Islet precursor cell (in vitro differentiated cells): Measurements from ENCODE around the gene AGO1.
"Not testable (repeated sequence)": the region's sequence is repeated elsewhere in the genome, so short reads cannot be mapped to it uniquely, and the experiment has no call there.

Experiments used
- DNase-seq: peaks from one replicate; pipeline ENCODE4 v3.0.0-alpha.2; 2018

Gene AGO1

GRCh38 chr1:35870651-35871309 is 12.2 kb upstream of the AGO1 start:
- DNase-seq, result no peak

DNA sequence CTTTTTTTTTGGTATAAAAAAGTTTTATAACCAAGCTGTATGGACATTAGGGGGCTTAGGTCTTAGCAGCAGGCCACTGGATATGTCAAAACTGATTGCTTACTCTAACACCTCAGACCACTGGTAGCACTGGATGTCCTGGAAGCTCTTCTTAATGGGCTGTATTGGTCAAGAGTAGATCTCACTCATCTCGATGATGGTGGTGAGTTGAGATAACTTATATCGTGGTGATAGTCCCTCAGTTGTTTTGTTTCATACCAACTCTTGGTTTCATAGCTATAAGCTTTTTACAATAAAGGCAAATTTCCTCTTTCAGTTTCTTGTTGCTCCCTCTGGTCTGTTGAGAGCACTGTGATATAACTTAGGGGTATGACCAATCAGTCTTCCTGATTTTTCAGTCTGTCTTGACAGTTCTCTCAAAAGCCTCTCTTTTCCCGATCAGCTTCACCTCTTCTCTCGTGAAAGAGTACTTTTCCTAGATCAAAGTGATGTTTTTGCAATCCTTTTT is 9.7 kb upstream of the AGO1 start:
- no peak for DNase-seq

DNA sequence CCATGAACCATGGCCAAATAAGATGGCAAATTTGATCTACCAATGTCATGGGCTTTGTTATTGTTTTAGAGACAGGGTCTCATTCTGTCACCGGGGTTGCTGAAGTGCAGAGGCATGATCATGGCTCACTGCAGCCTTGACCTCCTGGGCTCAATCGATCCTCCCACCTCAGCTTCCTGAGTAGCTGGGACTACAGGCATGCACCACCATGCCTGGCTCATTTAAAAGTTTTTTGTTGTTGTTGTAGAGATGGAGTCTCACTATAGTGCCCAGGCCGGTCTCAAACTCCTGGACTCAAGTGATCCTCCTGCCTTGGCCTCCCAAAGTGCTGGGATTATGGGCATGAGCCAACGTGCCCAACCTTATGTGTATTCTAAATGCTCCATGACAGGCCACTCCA is 8.9 kb upstream of the AGO1 start:
- not testable (repeated sequence) for DNase-seq

GRCh38 chr1:35876988-35877387 is 6.0 kb upstream of the AGO1 start:
- DNase-seq, result peak; percentile 69

DNA sequence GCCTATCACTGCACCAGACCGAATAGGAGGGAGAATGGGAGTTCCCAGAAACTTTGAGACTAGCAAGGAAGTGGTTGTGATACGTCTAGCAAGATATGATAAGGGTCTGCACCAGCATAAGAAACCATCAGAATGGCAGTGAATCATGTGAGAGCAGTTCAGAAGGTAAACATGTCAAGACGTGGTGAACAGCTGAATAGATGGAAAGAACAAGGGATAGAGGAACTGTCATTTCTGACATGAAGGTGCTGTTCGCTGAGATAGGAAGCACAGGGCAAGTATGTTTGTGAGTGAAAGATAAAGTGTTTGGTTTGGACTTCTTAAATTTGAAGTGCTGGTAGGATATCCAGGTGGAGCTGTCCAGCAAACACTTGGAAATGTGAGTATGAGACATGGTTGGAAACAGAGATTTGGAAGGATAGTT is 1.1 kb upstream of the AGO1 start:
- DNase-seq, result no peak

GRCh38 chr1:35882586-35882944 is 444 bp upstream of the AGO1 start:
- DNase-seq, result no peak

DNA sequence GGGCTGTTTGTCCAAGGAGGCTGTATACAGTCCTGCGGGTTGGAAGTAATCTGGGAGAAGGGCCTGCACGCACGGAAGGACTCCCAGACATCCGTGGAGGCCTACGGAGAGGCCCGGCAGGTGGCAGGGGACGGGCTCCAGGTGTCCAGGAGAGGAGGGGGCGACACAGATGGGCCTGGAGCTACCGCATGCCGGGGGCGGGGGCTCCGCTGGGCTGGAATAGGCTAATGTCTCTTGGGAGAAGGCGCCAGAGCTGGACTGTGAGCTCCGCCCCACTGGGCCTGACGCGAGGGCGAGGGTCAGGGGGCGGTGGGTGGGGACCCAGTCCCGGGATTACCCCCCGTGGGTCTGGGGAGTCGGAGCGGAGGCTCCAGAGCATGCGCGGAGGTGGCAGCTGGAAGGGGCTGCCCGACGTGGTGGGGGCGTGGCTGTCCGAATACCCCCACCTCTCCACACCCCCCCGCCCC is 659 bp downstream of the AGO1 start:
- peak; percentile 95 for DNase-seq

- DNase-seq, result no peak
These were observed 1.9 kb downstream of the AGO1 start for GRCh38 chr1:35884934-35885333.

- peak; percentile 93 for DNase-seq
These were observed 3.1 kb downstream of the AGO1 start for GRCh38 chr1:35885961-35886558.

GRCh38 chr1:35886577-35887431 is 3.8 kb downstream of the AGO1 start:
- peak; percentile 69 for DNase-seq

DNA sequence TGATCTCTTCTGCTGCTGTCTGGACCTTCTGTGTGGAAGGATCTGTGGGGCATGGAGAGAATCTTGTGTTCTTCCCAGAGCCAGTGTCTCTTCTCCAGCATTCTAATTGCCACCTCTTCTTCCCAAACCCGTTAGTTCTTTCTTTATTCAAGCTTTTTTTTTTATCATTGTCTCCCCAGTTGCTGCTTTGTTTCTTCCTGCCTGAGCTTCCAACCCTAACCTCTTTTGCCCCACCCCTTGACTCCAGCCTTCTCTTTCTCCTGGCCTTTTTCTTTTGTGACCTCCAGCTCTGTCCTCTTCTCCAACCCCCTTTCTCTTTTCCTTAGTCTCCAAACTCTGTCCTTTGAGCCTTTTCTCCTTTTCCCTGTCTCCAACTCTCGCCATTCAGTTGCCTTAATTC is 4.5 kb downstream of the AGO1 start:
- DNase-seq, result no peak

- no peak for DNase-seq
These were observed 5.2 kb downstream of the AGO1 start for GRCh38 chr1:35888255-35888654.

DNA sequence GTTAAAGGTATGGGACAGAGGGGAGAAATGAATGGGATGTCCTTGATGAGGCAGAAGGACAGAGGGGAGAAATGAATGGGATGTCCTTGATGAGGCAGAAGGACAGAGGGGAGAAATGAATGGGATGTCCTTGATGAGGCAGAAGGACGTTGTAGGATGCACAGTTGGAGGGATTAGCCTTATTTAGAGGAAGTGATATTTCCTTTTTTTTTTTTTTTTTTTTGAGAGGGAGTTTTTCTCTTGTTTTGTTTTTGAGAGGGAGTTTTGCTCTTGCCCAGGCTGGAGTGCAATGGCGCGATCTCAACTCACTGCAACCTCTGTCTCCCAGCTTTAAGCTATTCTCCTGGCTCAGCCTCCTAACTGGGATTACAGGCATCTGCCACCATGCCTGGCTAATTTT is 6.0 kb downstream of the AGO1 start:
- DNase-seq, result not testable (repeated sequence)

- DNase-seq, result no peak
These were observed 10.3 kb downstream of the AGO1 start for GRCh38 chr1:35893051-35893879.

DNA sequence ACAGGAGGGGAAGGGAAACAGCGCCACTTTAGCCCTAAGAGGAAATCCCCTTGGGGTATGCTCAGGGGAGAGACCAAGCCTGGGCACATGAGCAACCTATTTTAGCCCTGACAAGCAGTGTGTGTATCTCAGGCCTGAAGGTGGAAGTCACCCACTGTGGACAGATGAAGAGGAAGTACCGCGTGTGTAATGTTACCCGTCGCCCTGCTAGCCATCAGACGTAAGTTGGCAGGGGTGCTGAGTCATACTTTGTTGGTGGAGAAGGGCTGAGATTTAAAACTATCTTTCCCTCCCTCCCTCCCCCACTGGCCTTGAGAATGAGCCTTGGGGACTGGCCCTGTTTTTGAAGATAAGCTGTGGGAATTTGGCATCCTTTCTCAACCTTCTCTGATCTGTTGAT is 11.2 kb downstream of the AGO1 start:
- no peak for DNase-seq

DNA sequence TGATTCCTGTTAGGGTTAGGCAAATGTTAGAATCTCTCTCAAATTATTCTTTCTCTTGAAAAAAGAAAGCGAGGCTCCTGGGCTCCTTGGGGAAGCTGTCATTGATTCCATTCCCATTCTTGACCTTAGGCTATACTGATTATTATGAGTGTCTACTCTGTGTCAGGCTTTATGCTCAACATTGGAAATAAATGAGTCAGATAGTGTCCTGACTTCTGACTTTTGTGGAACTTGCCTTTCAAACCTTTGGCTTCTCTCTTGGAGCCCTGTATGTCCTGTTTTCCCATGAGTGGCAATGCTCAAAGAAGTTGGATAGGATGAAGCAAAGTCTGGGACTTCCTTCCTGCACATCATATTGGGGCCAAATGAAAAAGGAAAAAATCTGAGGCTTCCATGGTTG is 11.6 kb downstream of the AGO1 start:
- DNase-seq, result no peak

DNA sequence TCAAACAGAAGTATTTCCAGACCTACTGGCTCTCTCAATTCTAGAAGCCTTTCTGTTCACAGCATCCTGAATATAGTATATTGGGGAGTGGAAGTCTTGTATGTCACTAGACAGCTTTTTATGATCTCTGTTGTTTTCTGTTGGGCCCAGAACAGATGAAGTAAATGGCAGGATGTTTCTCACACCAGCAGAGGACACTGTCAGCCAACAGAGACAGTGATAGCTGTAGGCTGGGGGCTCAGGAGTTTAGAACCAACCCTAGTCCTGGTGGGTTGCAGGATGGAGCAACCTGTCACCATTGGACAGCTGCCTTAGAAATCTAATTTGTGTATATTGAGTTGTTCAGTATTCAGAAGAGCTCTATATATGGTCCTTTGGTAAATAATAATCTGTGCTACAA is 16.9 kb downstream of the AGO1 start:
- no peak for DNase-seq

- DNase-seq, result no peak
These were observed 18.2 kb downstream of the AGO1 start for GRCh38 chr1:35901235-35901634.

- DNase-seq, result no peak
These were observed 19.7 kb downstream of the AGO1 start for GRCh38 chr1:35902671-35903070.

- DNase-seq, result no peak
These were observed 31.7 kb downstream of the AGO1 start for GRCh38 chr1:35914717-35915116.

DNA sequence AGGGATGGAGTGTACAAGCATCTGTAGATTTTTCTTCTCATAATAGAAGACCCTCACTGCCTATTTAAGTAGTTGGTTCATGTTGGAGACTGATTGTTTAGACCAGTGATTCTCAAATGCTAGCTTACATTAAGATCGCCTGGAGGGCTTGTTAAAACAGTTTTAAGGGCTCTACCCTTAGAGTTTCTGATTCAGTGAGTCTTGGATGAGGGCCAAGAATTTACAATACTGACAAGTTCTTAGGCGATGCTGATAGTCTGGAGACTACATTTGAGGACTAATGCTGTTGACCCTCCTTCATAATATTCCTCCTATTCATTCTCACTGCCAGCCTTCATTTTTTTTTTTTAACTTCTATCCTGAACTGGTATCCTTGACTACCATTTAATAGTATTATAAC is 32.7 kb downstream of the AGO1 start:
- no peak for DNase-seq

DNA sequence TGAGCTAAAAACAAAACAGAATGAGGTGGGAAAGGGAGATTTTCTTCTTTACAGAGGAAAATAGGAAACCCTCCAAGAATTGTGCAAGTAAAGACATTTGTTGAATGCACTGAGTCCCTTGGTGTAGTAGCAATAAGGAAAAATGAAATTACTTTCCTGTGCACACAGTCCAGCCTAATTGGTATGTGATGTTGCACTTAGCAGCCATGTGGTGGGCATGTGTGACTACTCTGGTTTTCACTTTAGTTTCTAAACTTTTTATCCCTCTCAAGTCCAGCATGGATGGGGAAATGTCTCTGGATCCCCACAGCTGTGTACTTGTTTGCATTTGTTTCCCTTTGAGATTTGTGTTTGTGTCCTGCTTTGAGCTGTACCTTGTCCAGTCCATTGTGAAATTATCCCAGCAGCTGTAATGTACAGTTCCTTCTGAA is 40.8 kb downstream of the AGO1 start:
- no peak for DNase-seq

DNA sequence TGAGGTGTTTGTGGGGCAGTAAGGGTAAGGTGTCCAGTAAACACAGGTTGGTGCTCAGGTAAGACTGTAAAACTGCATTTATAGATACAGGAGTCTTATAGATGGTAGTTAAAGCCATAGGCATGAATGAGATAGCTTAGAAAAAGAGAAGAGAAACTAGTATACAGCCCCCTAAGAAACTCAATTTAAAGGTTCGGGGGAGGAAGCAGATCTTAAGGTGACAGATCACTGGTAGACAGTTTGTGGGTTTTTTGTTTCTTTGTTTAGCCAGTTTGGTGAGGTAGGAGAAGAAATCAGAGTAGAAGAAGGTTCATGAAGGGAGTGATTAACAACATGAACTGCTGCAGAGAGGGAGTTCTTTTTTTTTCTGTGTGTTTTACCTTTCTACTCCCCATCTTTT is 41.8 kb downstream of the AGO1 start:
- DNase-seq, result no peak
